T-cell (primary cell): ENCODE data around the gene BAZ1A. TPM values are rescaled to one million over a fixed set of nuclear protein-coding genes. Genes with fewer than 3 reads are reported as not detected.
"Not testable (repeated sequence)": the region's sequence is repeated elsewhere in the genome, so short reads cannot be mapped to it uniquely, and the experiment has no call there.

Source experiments
- ATAC-seq, 4 experiments: fragments of 200-7000 bp in 3 of 4; fragments of 150-1000 bp in 1 of 4; cut with Tn5 transposase; replicated peaks in 1 of 4; 1 replicate in 3 of 4; 2 replicates in 1 of 4; pipeline ENCODE4 v1.10.0; 2021; ENCODE audit warnings: moderate library complexity in 3 of 4, mild to moderate bottlenecking in 2 of 4, moderate number of reproducible peaks in 1 of 4
- CTCF ChIA-PET, 2 donors: fragments of 300-600 bp; sonication (Branson Sonifier 250); formaldehyde crosslinking; loops; one replicate each; lab custom pipeline; 2022; ENCODE audit warnings: antibody characterized with exemption in 2 of 2; lab: Charles Lee
- POLR2A ChIA-PET, 2 donors: fragments of 300-600 bp; sonication (Branson Sonifier 250); formaldehyde crosslinking; loops; one replicate each; lab custom pipeline; 2022; ENCODE audit warnings: antibody characterized with exemption in 2 of 2; lab: Charles Lee
- DNase-seq, 35 experiments: peaks; one replicate each; pipeline versions ENCODE4 v3.0.0 to v3.0.0-alpha.2; 2013 to 2023
- H3K27ac ChIP-seq: one replicate; pipeline ENCODE4 v1.5.1; 2013; ENCODE audit warnings: low read length
- H3K27me3 ChIP-seq, 2 experiments: replicated peaks in 1 of 2; 1 replicate in 1 of 2; 2 replicates in 1 of 2; pipeline versions ENCODE4 v1.6.1 to v1.7.0; 2013; ENCODE audit warnings: low read length in 1 of 2, mixed read lengths in 1 of 2; ENCODE audit not compliant: control insufficient read depth in 2 of 2, insufficient read depth in 2 of 2; ENCODE audit errors: extremely low read depth in 1 of 2
- H3K36me3 ChIP-seq, 2 donors: 1 replicate in 1 of 2; 2 replicates in 1 of 2; pipeline versions ENCODE4 v1.6.1 to v1.7.0; 2013; ENCODE audit warnings: low read length in 1 of 2; ENCODE audit not compliant: control insufficient read depth in 2 of 2, insufficient read depth in 1 of 2; ENCODE audit errors: extremely low read depth in 1 of 2
- H3K4me1 ChIP-seq, 2 experiments: 1 replicate in 1 of 2; 2 replicates in 1 of 2; pipeline versions ENCODE4 v1.6.1 to v1.7.0; 2013; ENCODE audit warnings: low read length in 2 of 2, mixed read lengths in 1 of 2; ENCODE audit not compliant: insufficient read depth in 2 of 2, control insufficient read depth in 1 of 2; ENCODE audit errors: extremely low read depth in 1 of 2
- H3K4me3 ChIP-seq, 2 donors: 1 replicate in 1 of 2; 2 replicates in 1 of 2; pipeline versions ENCODE4 v1.5.1 to v1.7.0; 2013; ENCODE audit warnings: mild to moderate bottlenecking in 2 of 2, low read length in 1 of 2, moderate library complexity in 1 of 2; ENCODE audit not compliant: control insufficient read depth in 1 of 2; ENCODE audit errors: extremely low read depth in 1 of 2
- H3K9me3 ChIP-seq: 2 replicates; pipeline ENCODE4 v1.7.0; 2013
- H3K27ac Mint-ChIP-seq, 2 donors: one replicate each; pipeline ENCODE4 v1.8.0; 2020 to 2021; ENCODE audit warnings: mild to moderate bottlenecking in 2 of 2, mixed read lengths in 2 of 2
- H3K27me3 Mint-ChIP-seq, 2 donors: one replicate each; pipeline ENCODE4 v1.8.0; 2021 to 2022; ENCODE audit warnings: mixed read lengths in 2 of 2
- H3K36me3 Mint-ChIP-seq: one replicate; pipeline ENCODE4 v1.8.0; 2021; ENCODE audit warnings: mixed read lengths
- H3K4me1 Mint-ChIP-seq, 3 donors: one replicate each; pipeline ENCODE4 v1.8.0; 2020 to 2022; ENCODE audit warnings: mixed read lengths in 3 of 3, mild to moderate bottlenecking in 1 of 3
- H3K4me3 Mint-ChIP-seq, 3 donors: one replicate each; pipeline ENCODE4 v1.8.0; 2020 to 2022; ENCODE audit warnings: mild to moderate bottlenecking in 3 of 3, mixed read lengths in 3 of 3, moderate library complexity in 3 of 3
- H3K9me3 Mint-ChIP-seq, 3 donors: one replicate each; pipeline ENCODE4 v1.8.0; 2020 to 2022; ENCODE audit warnings: mixed read lengths in 3 of 3
- WGBS: methylation state at CpG from one replicate; pipeline ENCODE4 v1.1.5; 2013; ENCODE audit warnings: missing lambda C conversion rate; ENCODE audit not compliant: insufficient coverage; 5-methylcytosine and 5-hydroxymethylcytosine counted together
- total RNA-seq, 35 experiments: library from RNA in 6 of 35; stranded (reverse) in 6 of 35; fragments of 120-200 nt in 1 of 35; gene quantifications; one replicate each; pipeline versions ENCODE4 v1.2.1 to v1.2.4 and lab custom pipeline; 2013 to 2026

BAZ1A gene
- total RNA-seq, 5 donors from 2014 or later (not counting 1 experiment from before 2014, with no cell fraction given): 38.0 to 56.2 (median 44.6) TPM

DNA sequence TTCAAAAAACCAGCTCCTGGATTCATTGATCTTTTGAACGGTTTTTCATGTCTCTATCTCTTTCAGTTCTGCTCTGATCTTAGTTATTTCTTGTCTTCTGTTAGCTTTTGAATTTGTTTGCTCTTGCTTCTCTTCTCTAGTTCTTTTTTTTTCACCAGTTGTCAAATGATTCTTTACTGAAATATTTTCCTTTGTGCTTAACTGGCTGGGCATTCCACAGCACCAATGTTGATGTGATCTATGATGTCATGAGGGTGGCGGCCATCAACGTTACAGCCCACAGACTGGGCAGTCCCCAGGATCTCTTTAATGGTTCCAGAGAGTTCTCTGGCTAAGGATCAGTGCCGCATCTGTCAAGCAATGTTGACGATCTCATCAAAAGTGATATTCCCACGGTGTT lies 135.0 kb downstream of the BAZ1A start:
- DNase-seq, H3K27me3 ChIP-seq, H3K36me3 Mint-ChIP-seq, H3K36me3 ChIP-seq, POLR2A ChIA-PET, H3K4me3 Mint-ChIP-seq, H3K9me3 Mint-ChIP-seq, H3K9me3 ChIP-seq, H3K4me3 ChIP-seq, CTCF ChIA-PET, H3K27ac Mint-ChIP-seq, ATAC-seq, H3K27ac ChIP-seq, H3K27me3 Mint-ChIP-seq: not testable (repeated sequence)
- 75% methylated on average over 2 of the region's 6 CpGs for WGBS
- peaks cover 16 to 42% (median 18%) of the 10 kb centered on the region in 3 donors for H3K4me1 Mint-ChIP-seq
- peaks cover 0 to 14% of the 10 kb centered on the region in 2 experiments for H3K4me1 ChIP-seq

DNA sequence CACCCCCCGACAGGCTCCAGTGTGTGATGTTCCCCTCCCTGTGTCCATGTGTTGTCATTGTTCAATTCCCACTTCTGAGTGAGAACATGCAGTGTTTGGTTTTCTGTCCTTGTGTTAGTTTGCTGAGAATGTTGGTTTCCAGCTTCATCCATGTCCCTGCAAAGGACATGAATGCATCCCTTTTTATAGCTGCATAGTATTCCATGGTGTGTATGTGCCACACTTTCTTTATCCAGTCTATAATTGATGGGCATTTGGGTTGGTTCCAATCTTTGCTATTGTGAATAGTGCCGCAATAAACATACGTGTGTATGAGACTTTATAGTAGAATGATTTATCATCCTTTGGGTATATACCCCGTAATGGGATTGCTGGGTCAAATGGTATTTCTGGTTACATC lies 138.1 kb downstream of the BAZ1A start:
- H3K36me3 ChIP-seq, H3K9me3 ChIP-seq, CTCF ChIA-PET, H3K4me3 Mint-ChIP-seq, H3K27me3 Mint-ChIP-seq, H3K27ac Mint-ChIP-seq, H3K9me3 Mint-ChIP-seq, DNase-seq, H3K36me3 Mint-ChIP-seq, H3K4me1 ChIP-seq, H3K27ac ChIP-seq, H3K27me3 ChIP-seq, ATAC-seq, H3K4me3 ChIP-seq: not testable (repeated sequence)
- no CpG with 5 or more reads among the region's 4 CpGs for WGBS
- POLR2A ChIA-PET: interaction anchor here in 1 of 2 donors (0.9 kb wide), 1 partner anchor 90 kb away, joined by 3 read pairs; no protein-coding TSS in a partner anchor
- H3K4me1 Mint-ChIP-seq: peaks cover 6 to 23% (median 8%) of the 10 kb centered on the region in 3 donors

DNA sequence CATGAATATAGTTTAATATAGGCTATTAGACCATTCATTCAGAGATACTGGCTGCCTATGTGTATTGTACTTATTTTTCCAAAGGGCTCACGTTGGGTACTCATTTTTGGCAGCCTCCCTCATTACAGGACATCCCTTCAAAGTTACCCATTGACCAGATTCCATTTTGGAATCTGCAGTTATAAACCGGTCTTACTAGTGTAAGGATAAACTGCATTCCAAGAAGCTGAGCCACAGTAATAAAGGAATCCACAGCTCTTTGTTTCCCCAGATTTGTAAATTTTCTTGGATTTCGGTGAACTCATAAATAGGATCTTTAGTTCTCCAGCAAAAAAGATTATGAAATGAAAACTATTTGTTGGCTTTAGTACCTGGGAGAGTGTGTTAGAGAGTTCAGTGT lies 141.9 kb downstream of the BAZ1A start:
- DNase-seq (no peak), ATAC-seq (no peak)
- POLR2A ChIA-PET: interaction anchor here in 1 of 2 donors (0.6 kb wide), 2 partner anchors 24 to 559 kb away, joined by 3 read pairs; partner anchors contain the start of gene PSMA6
- H3K36me3 Mint-ChIP-seq: no peaks in the 10 kb centered on the region
- CTCF ChIA-PET: interaction anchor here (0.5 to 1.7 kb wide), 6 partner anchors 10 to 598 kb away, joined by 3 to 7 read pairs (median 4); no protein-coding TSS in a partner anchor
- WGBS: no CpG with 5 or more reads among the region's 3 CpGs
- H3K27me3 ChIP-seq: no peaks in the 10 kb centered on the region
- no peaks in the 10 kb centered on the region for H3K36me3 ChIP-seq
- H3K4me1 Mint-ChIP-seq: no peaks in the 10 kb centered on the region
- no peak overlapping the region for H3K4me3 ChIP-seq
- H3K4me1 ChIP-seq: no peaks in the 10 kb centered on the region
- H3K27ac Mint-ChIP-seq: no peak overlapping the region
- no peak overlapping the region for H3K4me3 Mint-ChIP-seq
- no peak overlapping the region for H3K27ac ChIP-seq
- H3K9me3 ChIP-seq: no peaks in the 10 kb centered on the region
- no peaks in the 10 kb centered on the region for H3K9me3 Mint-ChIP-seq
- H3K27me3 Mint-ChIP-seq: peaks cover 3 to 4% of the 10 kb centered on the region in 2 donors

DNA sequence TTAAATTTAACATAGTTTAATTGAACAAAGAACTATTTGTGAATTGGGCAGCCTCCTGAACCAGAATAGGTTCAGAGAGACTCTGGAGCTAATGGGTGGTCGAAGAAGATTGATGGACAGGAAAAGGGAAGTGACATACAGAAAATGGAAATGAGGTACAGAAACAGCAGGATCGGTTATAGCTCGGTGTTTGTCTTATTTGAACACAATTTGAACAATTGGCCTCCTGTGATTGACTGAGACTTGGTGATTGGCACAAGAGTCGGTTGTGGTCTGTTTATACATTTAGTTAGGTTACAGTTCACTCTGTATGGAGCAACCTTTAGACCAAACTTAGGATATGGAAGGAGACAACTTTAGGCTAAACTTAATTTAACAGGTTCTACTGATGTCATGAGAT lies 142.4 kb downstream of the BAZ1A start:
- Mint-ChIP-seq H3K27ac (no peak overlapping the region), H3K36me3 (no peaks in the 10 kb centered on the region), H3K4me1 (no peaks in the 10 kb centered on the region), H3K27me3 (peaks cover 3 to 4% of the 10 kb centered on the region in 2 donors), H3K9me3 (no peaks in the 10 kb centered on the region), H3K4me3 (no peak overlapping the region)
- WGBS: 70% methylated on average over 3 of the region's 4 CpGs
- POLR2A ChIA-PET: interaction anchor here in 1 of 2 donors (0.6 kb wide), 2 partner anchors 25 to 560 kb away, joined by 3 read pairs; partner anchors contain the start of gene PSMA6
- DNase-seq: no peak
- Histone ChIP-seq H3K36me3 (no peaks in the 10 kb centered on the region), H3K4me1 (no peaks in the 10 kb centered on the region), H3K27ac (no peak overlapping the region), H3K27me3 (no peaks in the 10 kb centered on the region), H3K9me3 (no peaks in the 10 kb centered on the region), H3K4me3 (no peak overlapping the region)
- ATAC-seq: no peak
- CTCF ChIA-PET: interaction anchor here (0.5 to 1.7 kb wide), 6 partner anchors 10 to 598 kb away, joined by 3 to 7 read pairs (median 4); no protein-coding TSS in a partner anchor

DNA sequence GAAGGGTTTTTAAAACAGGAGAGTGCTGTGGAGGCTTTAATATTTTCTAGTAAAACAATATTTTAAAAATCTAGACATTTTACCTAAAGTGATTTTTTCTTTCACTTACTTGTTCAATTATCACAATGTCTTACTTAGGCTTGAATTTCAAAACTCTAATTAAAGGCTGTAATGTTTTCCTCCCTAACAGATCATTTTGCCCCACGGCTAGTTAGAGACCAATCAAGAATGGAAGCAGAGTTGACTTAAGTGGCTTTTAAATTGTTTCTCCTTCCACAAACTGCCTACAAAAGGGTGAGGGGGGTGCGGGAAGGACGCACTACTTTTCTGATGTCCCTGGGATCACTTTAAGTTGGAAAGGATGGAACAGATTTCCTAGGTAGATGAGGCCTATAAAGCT lies 151.3 kb downstream of the BAZ1A start:
- no peak overlapping the region for H3K4me3 ChIP-seq
- H3K4me3 Mint-ChIP-seq: no peak overlapping the region
- H3K4me1 ChIP-seq: peaks cover 0 to 4% of the 10 kb centered on the region in 2 experiments
- no peaks in the 10 kb centered on the region for H3K9me3 Mint-ChIP-seq
- 100% methylated on average over 1 of the region's 3 CpGs for WGBS
- no peaks in the 10 kb centered on the region for H3K36me3 ChIP-seq
- DNase-seq (no peak), ATAC-seq (no peak)
- no peaks in the 10 kb centered on the region for H3K36me3 Mint-ChIP-seq
- H3K4me1 Mint-ChIP-seq: peaks cover 6 to 8% (median 7%) of the 10 kb centered on the region in 3 donors
- H3K27me3 Mint-ChIP-seq: no peaks in the 10 kb centered on the region
- H3K9me3 ChIP-seq: no peaks in the 10 kb centered on the region
- POLR2A ChIA-PET: no interaction called here
- no peaks in the 10 kb centered on the region for H3K27me3 ChIP-seq
- CTCF ChIA-PET: interaction anchor here (0.7 to 2.3 kb wide), 4 partner anchors 18 to 123 kb away, joined by 4 to 21 read pairs (median 4); no protein-coding TSS in a partner anchor
- no peak overlapping the region for H3K27ac Mint-ChIP-seq
- no peak overlapping the region for H3K27ac ChIP-seq

DNA sequence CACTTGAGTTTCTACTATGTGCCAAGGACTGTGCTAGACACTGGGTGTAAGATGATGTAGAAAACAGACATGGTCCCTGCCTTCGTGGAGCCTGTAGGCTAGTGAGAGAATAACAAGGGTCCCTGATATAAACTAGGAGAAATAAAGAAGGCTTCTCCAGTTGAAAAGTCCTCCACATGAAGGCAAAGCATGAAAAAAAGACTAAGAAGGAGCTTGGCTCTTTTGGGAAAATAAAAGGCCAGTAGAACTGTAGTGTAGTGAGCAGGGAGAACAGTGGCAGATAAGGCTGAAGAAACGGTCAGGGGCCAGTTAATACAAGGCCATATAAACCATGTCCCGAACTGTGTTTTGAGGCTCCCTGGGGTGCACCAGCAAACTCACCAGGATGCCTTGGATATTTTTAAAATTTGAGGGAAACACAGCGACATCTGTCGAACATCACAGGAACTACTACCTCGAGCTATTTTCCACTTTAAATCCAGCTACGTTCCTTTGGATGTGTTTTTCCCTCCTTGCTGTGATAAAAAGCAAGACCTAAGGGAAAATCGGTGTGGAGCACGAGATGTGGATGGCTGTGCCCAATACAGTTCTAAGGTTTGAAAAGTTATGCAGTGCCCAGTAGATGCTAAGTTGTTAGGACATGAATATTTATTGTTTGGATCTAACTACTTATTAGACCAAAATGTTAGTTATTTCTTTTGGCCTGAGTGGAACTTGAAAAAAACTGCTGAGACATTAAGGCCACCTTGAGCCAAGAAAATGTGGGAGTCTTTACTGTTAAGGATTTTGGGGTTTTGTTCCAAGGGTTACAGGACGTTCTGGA lies 152.2 kb downstream of the BAZ1A start:
- Mint-ChIP-seq H3K27me3 (no peaks in the 10 kb centered on the region), H3K4me1 (peaks cover 6 to 8% (median 7%) of the 10 kb centered on the region in 3 donors), H3K9me3 (no peaks in the 10 kb centered on the region), H3K27ac (no peak overlapping the region), H3K36me3 (no peaks in the 10 kb centered on the region), H3K4me3 (no peak overlapping the region)
- Histone ChIP-seq H3K9me3 (no peaks in the 10 kb centered on the region), H3K4me3 (no peak overlapping the region), H3K4me1 (peaks cover 0 to 4% of the 10 kb centered on the region in 2 experiments), H3K36me3 (no peaks in the 10 kb centered on the region), H3K27me3 (no peaks in the 10 kb centered on the region), H3K27ac (no peak overlapping the region)
- ChIA-PET CTCF (interaction anchor here (0.7 to 2.3 kb wide), 15 partner anchors 8 to 391 kb away, joined by 3 to 24 read pairs (median 4); partner anchors contain the start of genes CFL2 (in 1 of the 2) and FAM177A1 (in 1 of the 2)), POLR2A (interaction anchor here in 1 of 2 donors (0.6 kb wide), 1 partner anchor 682 kb away, joined by 3 read pairs; no protein-coding TSS in a partner anchor)
- DNase-seq (peak in 21 of 35 experiments; percentile 3 to 72 (median 15)), ATAC-seq (peak in 3 of 4 experiments; percentile 34 to 58 (median 49))
- WGBS: 46% methylated on average over 3 of the region's 10 CpGs
